Fibroblast of villous mesenchyme (primary cell): ENCODE results near the gene EXT2. TPM values are rescaled to one million over a fixed set of nuclear protein-coding genes. Genes with fewer than 3 reads are reported as not detected.

Source experiments
- DNase-seq: peaks from one replicate; pipeline ENCODE4 v3.0.0-alpha.2; 2010; ENCODE audit warnings: low read depth
- H3K4me3 ChIP-seq: 2 replicates; pipeline ENCODE4 v1.5.1; 2011; ENCODE audit warnings: low read depth, mild to moderate bottlenecking, low read length
- CTCF ChIP-seq: IDR thresholded peaks from 2 replicates; pipeline ENCODE4 v1.5.1; 2012; ENCODE audit warnings: low read depth, mild to moderate bottlenecking, low read length; ENCODE audit not compliant: insufficient read depth
- total RNA-seq: library from RNA; depleted of rRNA; stranded (reverse); fragments of >200 nt; gene quantifications from 2 replicates; pipeline ENCODE4 v1.2.3, GENCODE V29; 2012

The EXT2 gene
- total RNA-seq, 1 donor, result 161 TPM

- DNase-seq, result no peak
- no peak overlapping the region for H3K4me3 ChIP-seq
- TF ChIP-seq CTCF, result no peak
Observed at GRCh38 chr11:44282620-44283019, 187.1 kb downstream of the EXT2 start.

GRCh38 chr11:44285756-44286155 is 190.3 kb downstream of the EXT2 start:
- DNase-seq, result no peak
- no peak for TF ChIP-seq CTCF
- no peak overlapping the region for H3K4me3 ChIP-seq

GRCh38 chr11:44286268-44286880 is 190.9 kb downstream of the EXT2 start:
- TF ChIP-seq CTCF, result peak; percentile 96
- peak; percentile 45 for DNase-seq
- no peak overlapping the region for H3K4me3 ChIP-seq

- DNase-seq, result no peak
- no peak overlapping the region for H3K4me3 ChIP-seq
- no peak for TF ChIP-seq CTCF
Observed at GRCh38 chr11:44286911-44287310, 191.4 kb downstream of the EXT2 start.

- no peak for TF ChIP-seq CTCF
Observed at GRCh38 chr11:44288133-44288526, 192.7 kb downstream of the EXT2 start.

GRCh38 chr11:44290208-44290607 is 194.7 kb downstream of the EXT2 start:
- H3K4me3 ChIP-seq, result no peak overlapping the region
- DNase-seq, result no peak

More at GRCh38 chr11:44288133-44288526, 192.7 kb downstream of the EXT2 start:
- H3K4me3 ChIP-seq, result no peak overlapping the region
- no peak for DNase-seq

More at GRCh38 chr11:44290208-44290607, 194.7 kb downstream of the EXT2 start:
- no peak for TF ChIP-seq CTCF

Other genes starting within 250 kb of the EXT2 start
- gene ALKBH3, start 214.8 kb upstream of the EXT2 start, total RNA-seq, result 33.7 and 51.5 TPM in 2 replicates
- 13.2 and 17.3 TPM in 2 replicates for gene C11orf96, start 153.0 kb upstream of the EXT2 start, total RNA-seq
- under 0.01 TPM in 1 of 2 replicates, not detected in the other for gene ACCSL, start 47.7 kb upstream of the EXT2 start, total RNA-seq
- gene ACCS, start 29.4 kb upstream of the EXT2 start, total RNA-seq, result 12.6 and 18.6 TPM in 2 replicates
- gene ALX4, start 214.5 kb downstream of the EXT2 start, total RNA-seq, result not detected in 2 replicates